Activated T-cell treated with anti-CD3 and anti-CD28 coated beads for 24 hours (primary cell): ENCODE measurements around the gene IFIT2.
A peak's percentile ranks its signal among the peaks of the same experiment; 100 is the strongest.
"Not testable (repeated sequence)": the region's sequence is repeated elsewhere in the genome, so short reads cannot be mapped to it uniquely, and the experiment has no call there.

Source experiments
- DNase-seq: peaks from one replicate; pipeline ENCODE4 v3.0.0-alpha.2; 2020; ENCODE audit warnings: low read depth

The IFIT2 gene, protein sequence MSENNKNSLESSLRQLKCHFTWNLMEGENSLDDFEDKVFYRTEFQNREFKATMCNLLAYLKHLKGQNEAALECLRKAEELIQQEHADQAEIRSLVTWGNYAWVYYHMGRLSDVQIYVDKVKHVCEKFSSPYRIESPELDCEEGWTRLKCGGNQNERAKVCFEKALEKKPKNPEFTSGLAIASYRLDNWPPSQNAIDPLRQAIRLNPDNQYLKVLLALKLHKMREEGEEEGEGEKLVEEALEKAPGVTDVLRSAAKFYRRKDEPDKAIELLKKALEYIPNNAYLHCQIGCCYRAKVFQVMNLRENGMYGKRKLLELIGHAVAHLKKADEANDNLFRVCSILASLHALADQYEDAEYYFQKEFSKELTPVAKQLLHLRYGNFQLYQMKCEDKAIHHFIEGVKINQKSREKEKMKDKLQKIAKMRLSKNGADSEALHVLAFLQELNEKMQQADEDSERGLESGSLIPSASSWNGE

DNA sequence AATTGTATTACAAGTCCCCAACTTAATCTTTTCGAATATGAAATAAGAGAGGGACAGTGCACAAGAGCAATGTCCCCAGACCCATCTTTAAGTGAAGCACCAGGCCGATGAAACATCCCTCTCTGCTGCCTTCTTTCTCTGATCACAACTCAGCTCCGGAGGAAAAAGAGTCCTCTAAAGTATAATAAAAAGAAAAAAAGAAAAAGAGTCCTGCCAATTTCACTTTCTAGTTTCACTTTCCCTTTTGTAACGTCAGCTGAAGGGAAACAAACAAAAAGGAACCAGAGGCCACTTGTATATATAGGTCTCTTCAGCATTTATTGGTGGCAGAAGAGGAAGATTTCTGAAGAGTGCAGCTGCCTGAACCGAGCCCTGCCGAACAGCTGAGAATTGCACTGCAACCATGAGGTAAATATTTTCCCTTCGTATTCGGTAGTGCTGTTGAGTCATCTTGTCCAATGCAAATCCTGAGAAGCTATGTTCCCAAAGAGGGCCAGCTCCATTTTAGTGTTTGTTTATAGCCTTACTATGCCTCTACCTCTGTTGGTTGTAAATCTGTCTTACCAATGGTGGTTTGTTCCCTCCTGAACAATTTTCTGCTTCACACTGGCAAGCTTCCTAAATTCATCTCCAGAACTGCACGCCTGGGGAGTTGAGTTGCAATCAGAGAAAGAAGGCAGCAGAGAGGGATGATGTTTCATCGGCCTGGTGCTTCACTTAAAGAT lies at the start of gene IFIT2:
IFIT2 (plus strand) TSS at position 326 of the 725 bp plus-strand sequence; CDS start at position 404, 78 bp downstream.
- DNase-seq: peak; percentile 11

DNA sequence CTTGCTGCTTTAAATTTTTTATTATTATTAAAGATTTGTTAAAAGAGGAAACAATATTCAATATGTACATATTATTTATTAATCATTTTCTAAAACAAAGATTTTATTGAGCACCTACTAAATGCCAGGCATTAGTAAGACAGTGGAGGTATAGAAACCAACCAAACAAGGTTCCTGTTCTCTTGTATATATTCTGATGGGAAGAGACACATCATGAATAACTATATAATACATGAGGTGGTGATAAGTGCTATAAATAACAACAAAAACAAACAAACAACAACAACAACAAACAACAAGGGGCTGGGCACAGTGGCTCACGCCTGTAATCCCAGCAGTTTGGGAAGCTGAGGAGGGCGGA lies 49.6 kb upstream of the IFIT2 start:
- DNase-seq: no peak

DNA sequence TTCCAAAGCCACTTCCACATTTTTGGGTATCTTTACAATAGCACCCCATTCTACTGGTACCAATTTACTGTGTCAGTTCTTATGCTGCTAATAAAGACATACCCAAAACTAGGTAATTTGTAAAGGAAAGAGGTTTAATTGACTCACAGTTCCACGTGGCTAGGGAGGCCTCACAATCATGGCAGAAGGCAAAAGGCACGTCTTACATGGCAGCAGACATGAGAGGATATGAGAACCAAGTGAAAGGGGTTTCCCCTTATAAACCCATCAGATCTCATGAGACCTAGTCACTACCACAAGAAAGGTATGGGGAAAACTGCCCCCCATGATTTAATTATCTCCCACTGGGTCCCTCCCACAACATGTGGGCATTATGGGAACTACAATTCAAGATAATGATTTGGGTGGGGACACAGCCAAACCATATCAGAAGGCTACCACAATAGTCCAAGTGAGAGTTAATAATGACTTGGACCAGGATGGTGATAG lies 46.7 kb upstream of the IFIT2 start:
- DNase-seq: not testable (repeated sequence)

DNA sequence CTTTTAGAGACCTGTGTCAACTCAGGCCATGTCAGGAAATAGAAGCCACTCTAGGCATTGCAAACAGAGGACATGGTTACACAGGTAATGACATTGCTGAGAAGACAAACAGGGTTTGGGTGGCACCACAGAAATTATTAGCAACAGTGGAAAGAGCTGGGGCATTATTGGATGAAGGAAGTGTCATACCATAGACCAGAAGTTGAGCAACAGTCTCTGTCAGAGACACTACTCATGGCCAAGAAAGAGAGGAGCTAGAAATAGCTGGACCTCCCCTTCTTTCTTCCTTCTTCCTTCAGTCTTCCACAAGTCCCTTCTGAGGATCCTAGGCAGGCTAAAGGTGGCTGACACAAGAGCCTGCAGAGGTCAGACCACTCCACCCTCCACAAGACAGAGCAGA lies 46.1 kb upstream of the IFIT2 start:
- no peak for DNase-seq

DNA sequence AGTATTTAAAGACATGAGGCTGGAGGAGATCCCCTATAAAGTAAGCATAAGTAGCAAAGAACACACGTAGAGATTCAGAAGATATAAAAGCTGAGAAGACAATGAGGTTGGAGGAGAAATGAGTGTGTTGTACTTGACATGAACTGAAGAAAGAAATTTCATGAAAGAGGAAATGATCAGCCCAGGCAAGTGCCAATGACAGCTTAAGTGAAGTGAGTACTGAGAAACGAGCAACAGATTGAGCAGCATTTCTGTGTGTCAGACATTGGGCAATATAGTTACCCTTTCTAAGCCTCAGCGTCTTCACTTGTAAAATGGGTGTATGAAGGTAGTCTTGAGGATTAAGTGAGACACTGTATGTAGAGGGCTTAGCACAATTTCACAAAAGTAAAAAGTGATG lies 45.5 kb upstream of the IFIT2 start:
- DNase-seq: no peak

DNA sequence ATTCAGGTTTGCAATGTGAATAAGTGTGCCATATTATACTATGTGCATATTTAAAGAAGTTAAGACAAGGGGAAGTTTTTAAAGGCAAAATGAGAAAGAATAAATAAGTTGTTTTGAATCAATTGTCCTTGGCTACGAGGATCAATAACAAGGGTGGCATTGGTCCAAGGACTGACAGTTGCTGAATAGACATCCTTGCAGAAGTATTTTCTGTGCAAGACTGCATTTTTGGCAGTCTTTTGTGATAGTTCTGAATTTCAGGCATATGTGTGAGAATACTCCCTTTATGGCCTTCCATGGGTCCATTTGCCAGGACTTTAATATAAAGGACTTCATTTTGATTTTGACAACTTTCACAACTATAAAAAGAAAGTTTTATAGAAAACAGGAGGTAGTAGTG lies 44.9 kb upstream of the IFIT2 start:
- no peak for DNase-seq

DNA sequence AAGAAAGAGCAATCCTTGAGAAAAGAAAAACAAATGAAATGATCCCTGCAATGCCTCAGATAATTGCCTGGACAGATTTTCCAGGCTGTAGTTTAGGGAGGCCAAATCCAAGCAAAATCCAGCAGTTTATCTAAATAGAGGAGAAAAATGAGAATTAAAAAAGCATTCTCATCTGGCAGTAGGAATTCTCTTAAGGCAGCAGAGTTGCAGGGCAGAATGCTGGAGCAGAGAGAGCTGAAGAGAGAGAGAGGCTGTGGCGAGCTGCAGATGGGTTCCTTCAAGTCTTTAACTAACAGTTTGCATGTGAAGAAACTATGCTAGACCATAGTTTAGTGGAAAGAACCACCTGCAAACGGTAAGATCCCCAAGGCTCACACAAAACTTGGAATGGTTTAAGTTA lies 44.3 kb upstream of the IFIT2 start:
- DNase-seq: no peak

DNA sequence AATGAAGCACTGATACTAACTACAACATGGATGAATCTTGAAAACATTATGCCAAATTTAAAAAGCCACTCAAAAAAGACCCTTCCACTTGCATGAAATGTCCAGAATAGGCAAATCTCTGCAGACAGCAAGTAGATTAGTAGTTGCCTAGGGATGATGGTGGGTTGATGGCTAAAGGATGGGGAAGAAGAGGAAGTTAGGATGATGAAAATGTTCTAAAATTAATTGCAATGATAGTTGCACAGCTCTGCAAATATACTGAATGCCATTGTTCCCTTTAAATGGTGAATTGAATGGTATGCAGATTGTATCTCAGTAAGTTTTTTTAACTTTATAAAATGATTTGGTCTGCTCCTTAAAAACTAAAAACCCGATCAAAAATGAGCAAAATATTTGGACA lies 43.0 kb upstream of the IFIT2 start:
- no peak for DNase-seq

DNA sequence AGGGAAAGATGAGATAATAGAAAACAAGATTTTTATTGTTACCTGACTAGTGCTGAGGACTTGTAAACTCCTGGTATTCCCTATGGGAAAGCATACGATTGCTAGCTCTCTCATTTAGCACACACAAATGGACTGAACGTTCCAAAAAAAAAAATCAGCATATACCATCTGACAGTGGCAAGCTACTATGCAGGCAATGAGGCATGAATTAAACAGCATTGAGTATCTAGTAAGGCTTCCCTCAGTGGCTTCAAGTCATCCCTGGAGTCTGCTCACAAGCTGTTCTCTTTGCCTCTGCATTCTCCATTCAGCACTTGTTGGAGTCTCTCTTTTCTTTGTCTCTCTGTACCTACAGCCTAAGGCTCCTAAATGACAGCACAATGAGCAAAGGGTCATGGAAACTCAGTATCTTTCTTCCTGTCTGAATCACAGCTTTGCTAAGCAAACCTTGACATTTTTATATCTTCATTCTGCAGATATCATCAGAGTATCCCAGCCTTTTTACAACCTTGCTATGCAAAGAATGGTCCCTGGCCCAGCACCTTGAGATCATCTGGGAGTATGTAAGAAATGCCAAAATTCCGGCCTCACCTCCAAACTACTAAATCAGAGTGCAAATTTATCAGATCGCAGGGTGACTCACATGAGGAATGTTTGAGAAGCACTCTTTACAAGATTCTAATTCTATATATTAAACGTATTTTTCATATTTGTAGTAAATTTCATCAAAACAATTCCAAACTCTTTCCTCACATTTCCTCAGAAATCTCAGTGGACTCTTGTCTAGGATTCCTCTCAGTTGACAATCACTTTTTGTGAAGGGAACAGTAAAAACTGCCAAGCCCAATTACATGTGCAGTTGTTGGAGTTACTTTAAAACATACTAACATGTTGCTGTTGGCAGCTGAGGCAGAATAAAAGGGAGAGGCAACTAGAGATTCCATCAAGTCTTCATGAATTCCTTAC lies 39.5 kb upstream of the IFIT2 start:
- no peak for DNase-seq

DNA sequence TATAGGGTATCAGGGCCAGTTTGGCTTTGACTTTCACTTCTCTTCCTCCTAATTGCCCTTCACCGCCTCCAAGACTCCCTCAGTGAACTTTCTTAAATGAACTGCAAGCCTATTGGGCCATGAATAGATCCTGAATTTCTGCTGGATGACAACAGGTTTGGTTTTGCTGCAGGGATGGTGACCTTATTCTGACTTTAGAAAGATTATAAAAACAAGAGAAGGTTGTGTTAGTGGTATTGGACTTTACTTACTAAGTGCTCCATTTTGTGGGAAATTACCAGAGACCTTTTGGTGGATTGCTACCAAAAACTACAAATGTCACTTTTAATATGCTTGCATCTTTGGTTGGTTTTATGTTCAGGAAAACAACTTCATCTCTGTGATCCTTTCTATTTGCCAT lies 38.8 kb upstream of the IFIT2 start:
- no peak for DNase-seq

DNA sequence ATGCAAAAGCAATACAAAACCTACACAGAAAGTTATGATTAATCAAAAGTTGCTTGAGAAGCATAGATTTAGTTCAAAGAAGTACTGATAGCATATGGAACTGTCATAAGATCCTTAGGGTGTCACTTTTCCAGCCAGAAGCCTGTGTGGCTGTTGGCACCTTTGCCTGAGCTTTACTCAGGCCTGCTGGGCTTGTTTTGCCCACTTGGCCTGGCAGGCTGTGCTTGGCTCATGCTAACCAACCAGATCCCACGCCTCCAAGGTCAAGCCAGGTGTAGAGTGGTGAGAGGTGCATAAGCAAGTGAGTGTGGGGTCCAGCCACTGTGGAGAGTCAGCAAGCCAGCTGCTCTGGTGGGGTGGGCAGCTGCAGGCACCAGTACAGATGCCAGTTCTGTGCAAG lies 38.3 kb upstream of the IFIT2 start:
- DNase-seq: no peak

DNA sequence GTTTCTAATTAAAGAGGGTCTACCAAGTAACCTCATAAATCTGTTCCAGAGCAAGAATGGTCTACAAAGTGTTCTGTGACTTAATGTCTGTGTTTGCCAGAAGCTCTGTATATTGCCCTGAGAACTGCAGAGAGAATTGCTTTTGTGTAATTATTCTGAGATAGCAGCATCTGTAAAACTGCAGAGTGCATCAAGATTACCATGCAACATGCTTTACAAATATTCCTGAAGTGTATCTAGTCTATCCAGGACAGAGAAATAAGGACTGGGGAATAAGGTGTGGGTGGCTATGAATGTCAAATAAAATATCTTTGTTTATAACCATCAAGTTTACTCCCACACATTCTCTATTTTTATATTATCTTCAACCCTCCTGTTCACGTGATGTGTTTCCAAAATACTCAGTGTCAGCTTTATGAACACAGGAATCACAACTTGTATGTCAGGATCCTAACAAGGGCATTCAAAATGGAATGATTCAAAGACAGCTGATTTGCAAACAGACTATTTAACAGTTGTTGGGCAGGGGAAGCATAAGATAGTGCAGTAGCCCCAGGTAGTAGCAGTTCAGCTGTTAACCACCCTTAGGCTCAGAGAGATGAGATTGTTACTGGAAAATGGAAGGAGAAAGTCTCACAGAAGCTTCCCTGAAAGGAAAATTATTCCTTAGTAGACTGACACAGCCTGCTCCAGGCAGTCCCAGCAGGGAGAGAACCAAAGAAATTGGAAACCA lies 35.0 kb upstream of the IFIT2 start:
- no peak for DNase-seq

DNA sequence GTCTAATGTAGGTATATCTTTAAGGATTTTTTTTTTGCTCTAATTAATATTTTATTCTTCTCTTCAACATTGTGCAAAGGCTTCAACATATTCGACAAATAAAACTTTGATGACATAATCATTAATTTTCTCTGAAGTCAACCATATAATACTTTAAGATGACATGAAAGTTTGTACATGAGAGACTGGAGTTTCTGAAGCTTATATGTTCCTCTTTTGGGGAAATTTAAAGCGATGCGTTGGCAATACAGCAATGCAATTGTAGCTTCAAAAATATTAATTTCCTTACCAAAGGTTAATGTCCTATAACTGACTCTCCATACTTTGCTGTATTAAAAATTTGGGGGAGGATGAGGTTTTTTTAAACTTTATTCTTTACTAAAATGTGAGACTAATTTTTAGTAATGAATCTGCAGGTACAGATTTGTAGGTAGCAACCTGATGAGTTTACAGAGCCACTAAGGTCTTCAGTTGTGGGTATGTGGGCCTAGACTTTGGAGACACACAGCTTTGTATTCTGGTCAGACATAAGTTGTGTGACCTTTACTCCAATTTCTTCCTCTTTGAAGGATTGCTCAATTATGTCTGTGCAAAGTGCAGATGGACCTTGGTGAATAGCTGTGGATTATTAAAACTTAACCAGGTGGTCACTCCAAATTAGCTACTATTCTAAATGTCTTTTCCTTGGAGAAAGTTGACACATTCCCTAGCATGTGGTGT lies 32.3 kb upstream of the IFIT2 start:
- DNase-seq: no peak

DNA sequence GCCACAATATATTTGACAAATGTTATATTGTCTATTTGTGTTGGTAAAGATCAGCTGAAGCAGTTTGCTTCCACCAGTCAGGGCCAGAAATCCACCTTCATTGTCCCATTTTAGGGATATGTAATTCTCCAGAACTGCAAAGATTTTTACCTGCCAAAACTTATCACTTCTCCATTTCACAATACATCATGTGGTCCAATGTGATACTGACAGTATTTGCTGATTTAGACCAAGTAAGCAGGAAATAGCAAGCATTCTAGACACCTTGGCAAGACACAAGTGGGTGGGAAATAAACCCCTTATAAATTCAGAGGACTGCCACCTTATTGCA lies 31.7 kb upstream of the IFIT2 start:
- no peak for DNase-seq

DNA sequence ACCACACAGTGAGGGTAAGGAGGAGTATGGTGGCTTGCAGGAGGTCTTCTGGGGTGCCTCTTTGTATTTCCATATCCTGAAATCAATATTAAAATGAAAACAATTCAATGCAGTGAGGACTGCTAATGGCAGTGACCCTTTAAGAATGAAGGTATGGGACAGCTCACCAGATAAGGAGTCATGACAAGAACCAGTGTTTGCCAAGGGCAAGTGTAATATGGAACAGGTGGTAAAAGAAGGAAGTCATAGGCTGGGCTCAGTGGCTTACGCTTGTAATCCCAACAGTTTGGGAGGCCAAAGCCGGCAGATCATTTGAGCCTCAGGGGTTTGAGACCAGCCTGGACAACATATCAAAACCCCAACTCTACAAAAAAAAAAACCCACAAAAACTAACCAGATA lies 30.3 kb upstream of the IFIT2 start:
- DNase-seq: no peak

DNA sequence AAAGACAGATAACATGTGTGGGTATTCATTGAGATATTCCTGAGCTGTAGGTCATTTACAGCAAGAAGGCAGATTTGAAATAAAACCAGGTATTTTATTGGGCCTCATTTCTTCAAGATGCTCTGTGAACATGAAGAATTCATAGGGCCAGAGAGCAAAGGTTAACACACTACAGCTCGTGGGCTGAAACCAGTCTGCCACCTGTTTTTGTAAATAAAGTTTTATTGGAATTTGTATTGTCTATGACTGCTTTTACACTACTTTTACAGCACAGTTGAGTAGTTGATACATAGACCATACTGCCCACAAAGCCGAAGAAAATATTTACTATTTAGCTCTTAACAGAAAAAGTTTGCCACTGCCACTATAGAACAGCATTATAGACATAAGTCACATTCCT lies 28.2 kb upstream of the IFIT2 start:
- DNase-seq: no peak

DNA sequence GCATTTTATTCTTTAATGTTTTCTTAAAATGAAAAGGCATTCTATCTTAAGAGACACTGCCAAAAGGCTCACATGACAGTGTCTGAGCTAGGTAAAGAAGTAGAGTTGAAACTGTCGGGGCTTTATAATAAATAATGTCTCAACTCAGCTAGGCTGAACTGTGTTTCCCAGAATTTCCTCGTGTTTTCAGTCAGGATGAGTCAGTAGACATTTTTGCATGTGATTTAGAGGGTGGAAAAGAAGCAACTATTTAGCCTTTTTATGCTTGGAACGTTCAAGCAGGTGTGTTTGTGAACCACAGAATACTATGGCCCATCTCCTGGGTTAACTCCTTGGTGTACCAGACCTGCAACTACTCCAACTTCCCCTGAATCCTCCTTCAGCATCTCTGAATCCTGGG lies 26.9 kb upstream of the IFIT2 start:
- no peak for DNase-seq

DNA sequence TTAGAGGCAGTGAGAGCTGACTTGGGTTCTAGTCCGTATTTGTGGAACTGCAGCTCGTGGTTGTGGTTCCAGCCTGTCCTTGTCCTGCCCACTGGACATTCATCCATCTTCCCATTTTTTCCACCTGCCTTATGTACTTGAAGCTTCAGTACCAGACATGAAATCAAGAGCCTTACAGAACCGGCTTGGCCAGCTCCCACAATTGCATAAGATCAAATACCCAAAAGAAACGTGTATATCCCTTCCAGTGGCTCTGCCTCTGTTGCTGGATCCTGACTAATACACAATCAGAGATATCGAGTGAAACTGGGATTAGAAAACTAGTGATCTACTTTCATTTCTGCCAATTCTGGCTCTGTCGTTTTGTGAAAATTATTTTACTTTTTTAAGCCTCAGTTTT lies 26.5 kb upstream of the IFIT2 start:
- DNase-seq: no peak

DNA sequence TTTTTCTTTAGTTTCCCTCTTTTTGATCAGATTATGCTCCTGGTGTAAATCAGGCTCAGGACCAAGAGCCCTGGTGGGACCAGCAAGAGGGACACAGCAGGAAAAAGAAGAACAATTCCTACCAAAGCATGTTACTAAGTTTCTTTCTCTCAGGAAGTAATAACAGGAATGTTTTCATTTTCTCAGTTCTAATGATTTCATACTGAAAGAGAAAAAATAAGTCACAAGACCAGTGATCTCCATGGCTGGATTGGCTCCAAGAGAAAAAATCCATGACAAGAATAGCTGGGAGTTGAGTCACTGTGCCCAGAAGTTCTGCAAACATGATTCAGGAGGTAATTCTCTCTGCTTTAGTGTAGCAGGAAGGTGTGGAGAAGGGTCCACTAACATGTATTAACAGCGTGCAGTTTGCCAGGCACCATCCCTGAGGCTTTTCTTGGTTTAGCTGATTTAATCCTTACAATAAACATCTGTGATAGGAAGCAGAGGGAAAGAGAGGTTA lies 23.8 kb upstream of the IFIT2 start:
- no peak for DNase-seq

DNA sequence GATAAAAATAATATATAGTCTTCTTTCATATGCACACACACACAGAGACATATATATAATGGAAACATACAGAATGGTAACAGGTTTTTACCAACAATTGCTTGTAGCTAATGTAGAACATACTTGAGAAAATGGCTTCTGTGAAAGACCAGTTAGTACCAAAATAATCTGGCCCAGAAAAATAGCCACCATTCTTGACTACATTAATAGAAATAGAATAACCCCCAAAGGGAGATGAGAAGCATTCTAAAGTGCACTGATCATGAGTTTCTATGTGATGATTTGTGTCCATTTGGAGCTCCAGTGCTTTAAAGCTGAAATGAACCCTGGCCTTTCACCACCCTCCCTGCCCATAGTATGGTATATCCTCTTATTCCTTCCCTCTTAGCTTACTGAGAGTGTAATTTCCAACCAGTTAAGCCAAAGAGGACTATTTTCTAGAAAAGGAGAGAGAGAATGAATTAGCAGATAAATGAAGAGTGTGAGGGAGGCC lies 22.9 kb upstream of the IFIT2 start:
- no peak for DNase-seq

DNA sequence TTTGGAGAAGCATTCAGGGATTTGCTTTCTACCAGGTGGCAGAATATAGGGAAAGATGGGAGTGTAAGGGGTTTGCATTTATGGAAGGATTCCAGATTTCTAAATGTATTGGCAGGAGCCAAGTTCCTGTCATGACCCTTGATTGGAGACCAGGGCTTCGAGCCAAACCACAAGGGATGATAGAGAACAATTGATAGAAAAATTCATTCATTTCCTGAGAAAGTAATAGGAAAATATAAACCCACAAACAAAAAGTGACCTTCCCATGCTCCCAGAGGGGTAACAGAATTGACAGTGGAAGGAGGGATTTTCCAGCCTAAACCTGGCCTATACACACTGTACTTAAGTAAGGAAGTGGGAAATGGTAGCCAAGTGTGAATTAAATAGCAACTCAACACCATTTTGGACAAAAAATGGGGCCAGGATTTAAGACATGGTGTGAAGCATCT lies 22.4 kb upstream of the IFIT2 start:
- no peak for DNase-seq
